Gastroesophageal sphincter (tissue), 3 donors: ENCODE results near the gene CDKN2D.

ENCODE experiments used
- CTCF ChIP-seq, 4 experiments: fragments of 200-600 bp in 2 of 4; fragments of 450-650 bp in 2 of 4; sonication (generic) in 1 of 4; IDR thresholded peaks; one replicate each; pipeline ENCODE4 v1.5.1; 2017 to 2019; ENCODE audit warnings: antibody characterized with exemption in 4 of 4, mild to moderate bottlenecking in 2 of 4, moderate library complexity in 2 of 4
- EP300 ChIP-seq: sonication (generic); formaldehyde crosslinking; IDR thresholded peaks from one replicate; pipeline ENCODE4 v1.6.1; 2017; ENCODE audit warnings: antibody characterized with exemption, mild to moderate bottlenecking
- POLR2A ChIP-seq, 2 donors: fragments of 450-650 bp; IDR thresholded peaks; one replicate each; pipeline ENCODE4 v1.6.1; 2017; ENCODE audit warnings: antibody characterized with exemption in 2 of 2, mild to moderate bottlenecking in 2 of 2, moderate library complexity in 1 of 2
- POLR2AphosphoS5 ChIP-seq: sonication (generic); formaldehyde crosslinking; IDR thresholded peaks from one replicate; pipeline ENCODE4 v1.6.1; 2017; ENCODE audit warnings: antibody characterized with exemption

- TF ChIP-seq CTCF (IDR thresholded peaks at IDR 0.05) (no peak), POLR2A (IDR thresholded peaks at IDR 0.05) (no peak), POLR2AphosphoS5 (no peak), EP300 (no peak)
These were observed 535 bp downstream of the CDKN2D start for GRCh38 chr19:10568062-10568825.
